ENCODE results near the gene LMF1. TPM values are rescaled to one million over a fixed set of nuclear protein-coding genes. Genes with fewer than 3 reads are reported as not detected.

The LMF1 gene
- total and polyA plus RNA-seq, 2 of the 13 experiments (the other 11 are each of a cell fraction or from before 2014, with no cell fraction given): 6.8 to 8.5 TPM

DNA sequence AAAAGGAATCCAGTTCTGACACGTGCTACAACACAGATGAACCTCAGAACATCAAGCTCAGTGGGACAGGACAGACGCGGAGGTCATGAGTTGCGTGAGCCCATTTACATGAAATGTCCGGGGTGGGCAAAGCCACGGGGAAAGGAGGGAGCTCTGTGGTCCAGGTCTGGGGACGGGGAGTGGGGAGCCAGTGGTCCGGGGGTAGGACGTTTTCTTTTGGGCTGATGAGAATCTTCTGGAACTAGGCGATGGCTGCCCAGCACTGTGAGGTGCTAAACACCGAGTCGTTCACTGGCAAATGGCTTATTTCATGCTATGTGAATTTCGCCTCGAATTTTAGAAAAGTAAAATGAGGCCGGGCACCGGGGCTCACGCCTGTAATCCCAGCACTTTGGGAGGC lies 2.6 kb upstream of the LMF1 start (continued):
- TF ChIP-seq, protein P1, sequence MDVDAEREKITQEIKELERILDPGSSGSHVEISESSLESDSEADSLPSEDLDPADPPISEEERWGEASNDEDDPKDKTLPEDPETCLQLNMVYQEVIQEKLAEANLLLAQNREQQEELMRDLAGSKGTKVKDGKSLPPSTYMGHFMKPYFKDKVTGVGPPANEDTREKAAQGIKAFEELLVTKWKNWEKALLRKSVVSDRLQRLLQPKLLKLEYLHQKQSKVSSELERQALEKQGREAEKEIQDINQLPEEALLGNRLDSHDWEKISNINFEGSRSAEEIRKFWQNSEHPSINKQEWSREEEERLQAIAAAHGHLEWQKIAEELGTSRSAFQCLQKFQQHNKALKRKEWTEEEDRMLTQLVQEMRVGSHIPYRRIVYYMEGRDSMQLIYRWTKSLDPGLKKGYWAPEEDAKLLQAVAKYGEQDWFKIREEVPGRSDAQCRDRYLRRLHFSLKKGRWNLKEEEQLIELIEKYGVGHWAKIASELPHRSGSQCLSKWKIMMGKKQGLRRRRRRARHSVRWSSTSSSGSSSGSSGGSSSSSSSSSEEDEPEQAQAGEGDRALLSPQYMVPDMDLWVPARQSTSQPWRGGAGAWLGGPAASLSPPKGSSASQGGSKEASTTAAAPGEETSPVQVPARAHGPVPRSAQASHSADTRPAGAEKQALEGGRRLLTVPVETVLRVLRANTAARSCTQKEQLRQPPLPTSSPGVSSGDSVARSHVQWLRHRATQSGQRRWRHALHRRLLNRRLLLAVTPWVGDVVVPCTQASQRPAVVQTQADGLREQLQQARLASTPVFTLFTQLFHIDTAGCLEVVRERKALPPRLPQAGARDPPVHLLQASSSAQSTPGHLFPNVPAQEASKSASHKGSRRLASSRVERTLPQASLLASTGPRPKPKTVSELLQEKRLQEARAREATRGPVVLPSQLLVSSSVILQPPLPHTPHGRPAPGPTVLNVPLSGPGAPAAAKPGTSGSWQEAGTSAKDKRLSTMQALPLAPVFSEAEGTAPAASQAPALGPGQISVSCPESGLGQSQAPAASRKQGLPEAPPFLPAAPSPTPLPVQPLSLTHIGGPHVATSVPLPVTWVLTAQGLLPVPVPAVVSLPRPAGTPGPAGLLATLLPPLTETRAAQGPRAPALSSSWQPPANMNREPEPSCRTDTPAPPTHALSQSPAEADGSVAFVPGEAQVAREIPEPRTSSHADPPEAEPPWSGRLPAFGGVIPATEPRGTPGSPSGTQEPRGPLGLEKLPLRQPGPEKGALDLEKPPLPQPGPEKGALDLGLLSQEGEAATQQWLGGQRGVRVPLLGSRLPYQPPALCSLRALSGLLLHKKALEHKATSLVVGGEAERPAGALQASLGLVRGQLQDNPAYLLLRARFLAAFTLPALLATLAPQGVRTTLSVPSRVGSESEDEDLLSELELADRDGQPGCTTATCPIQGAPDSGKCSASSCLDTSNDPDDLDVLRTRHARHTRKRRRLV (CRISPR knock-in tag; IDR thresholded peaks at IDR 0.05): no peak
- TF ChIP-seq GABPB1 (CRISPR knock-in tag; IDR thresholded peaks at IDR 0.05) (no peak), SIX4 (CRISPR knock-in tag; IDR thresholded peaks at IDR 0.05) (no peak), HNRNPL (IDR thresholded peaks at IDR 0.05; ENCODE audit: low read depth, low read length) (no peak), SSRP1 (CRISPR knock-in tag; IDR thresholded peaks at IDR 0.05) (no peak), HMG20B (CRISPR knock-in tag; conservative IDR thresholded peaks at IDR 0.05) (no peak), ZNF564 (CRISPR knock-in tag; IDR thresholded peaks at IDR 0.05) (no peak), ZNF333 (CRISPR knock-in tag; IDR thresholded peaks at IDR 0.05; ENCODE audit: borderline replicate concordance) (no peak)
- TF ChIP-seq, protein P2, sequence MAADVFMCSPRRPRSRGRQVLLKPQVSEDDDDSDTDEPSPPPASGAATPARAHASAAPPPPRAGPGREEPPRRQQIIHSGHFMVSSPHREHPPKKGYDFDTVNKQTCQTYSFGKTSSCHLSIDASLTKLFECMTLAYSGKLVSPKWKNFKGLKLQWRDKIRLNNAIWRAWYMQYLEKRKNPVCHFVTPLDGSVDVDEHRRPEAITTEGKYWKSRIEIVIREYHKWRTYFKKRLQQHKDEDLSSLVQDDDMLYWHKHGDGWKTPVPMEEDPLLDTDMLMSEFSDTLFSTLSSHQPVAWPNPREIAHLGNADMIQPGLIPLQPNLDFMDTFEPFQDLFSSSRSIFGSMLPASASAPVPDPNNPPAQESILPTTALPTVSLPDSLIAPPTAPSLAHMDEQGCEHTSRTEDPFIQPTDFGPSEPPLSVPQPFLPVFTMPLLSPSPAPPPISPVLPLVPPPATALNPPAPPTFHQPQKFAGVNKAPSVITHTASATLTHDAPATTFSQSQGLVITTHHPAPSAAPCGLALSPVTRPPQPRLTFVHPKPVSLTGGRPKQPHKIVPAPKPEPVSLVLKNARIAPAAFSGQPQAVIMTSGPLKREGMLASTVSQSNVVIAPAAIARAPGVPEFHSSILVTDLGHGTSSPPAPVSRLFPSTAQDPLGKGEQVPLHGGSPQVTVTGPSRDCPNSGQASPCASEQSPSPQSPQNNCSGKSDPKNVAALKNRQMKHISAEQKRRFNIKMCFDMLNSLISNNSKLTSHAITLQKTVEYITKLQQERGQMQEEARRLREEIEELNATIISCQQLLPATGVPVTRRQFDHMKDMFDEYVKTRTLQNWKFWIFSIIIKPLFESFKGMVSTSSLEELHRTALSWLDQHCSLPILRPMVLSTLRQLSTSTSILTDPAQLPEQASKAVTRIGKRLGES (CRISPR knock-in tag; IDR thresholded peaks at IDR 0.05; ENCODE audit: borderline replicate concordance): no peak

Data from HepG2 (cell line).